ENCODE data around the gene CEP128. TPM values are rescaled to one million over a fixed set of nuclear protein-coding genes. Genes with fewer than 3 reads are reported as not detected.

Gene CEP128
- total RNA-seq, 1 experiment from 2014 or later, result 16.4 TPM

- POLR2A ChIA-PET, result no interaction called here
- no peaks in the 10 kb centered on the region for H3K27me3 ChIP-seq (ENCODE audit: insufficient read depth, low read length)
- no peaks in the 10 kb centered on the region; the same call in 1 of the 2 replicates for H3K9me2 ChIP-seq (ENCODE audit: insufficient read depth)
- H3K9me3 ChIP-seq (ENCODE audit: control insufficient read depth in 1 of 2, insufficient read depth in 1 of 2, low read depth in 1 of 2, low read length in 2 of 2), result no peaks in the 10 kb centered on the region
- ATAC-seq (no peak), DNase-seq (ENCODE audit: low read depth, low spot score) (no peak)
- TF ChIP-seq FOSL1 (IDR thresholded peaks at IDR 0.05; ENCODE audit: low read depth), result no peak
- no peak for TF ChIP-seq POLR2A (IDR thresholded peaks at IDR 0.05; ENCODE audit: borderline replicate concordance, extremely low read depth, insufficient read depth, insufficient read length)
- no peak for TF ChIP-seq ATF3 (IDR thresholded peaks at IDR 0.05)
- TF ChIP-seq CBX3 (IDR thresholded peaks at IDR 0.05; ENCODE audit: low read depth), result no peak
- TF ChIP-seq TCF7L2 (IDR thresholded peaks at IDR 0.05; ENCODE audit: borderline replicate concordance, extremely low read depth, insufficient read depth, insufficient read length), result no peak
- no peak for TF ChIP-seq CEBPB (IDR thresholded peaks at IDR 0.05; ENCODE audit: low read depth)
- TF ChIP-seq EGR1 (IDR thresholded peaks at IDR 0.05; ENCODE audit: low read depth), result no peak
- no peak for TF ChIP-seq JUND (IDR thresholded peaks at IDR 0.05)
- TF ChIP-seq CTCF (IDR thresholded peaks at IDR 0.05 in 2 of 3, conservative IDR thresholded peaks at IDR 0.05 in 1 of 3; ENCODE audit: borderline replicate concordance in 1 of 3, insufficient read depth in 1 of 3, low read depth in 2 of 3, low read length in 2 of 3), result no peak
- TF ChIP-seq ELF1 (IDR thresholded peaks at IDR 0.05; ENCODE audit: borderline replicate concordance, low read depth), result no peak
- TF ChIP-seq YY1 (IDR thresholded peaks at IDR 0.05; ENCODE audit: extremely low read depth, insufficient replicate concordance, low read depth, low read length), result no peak
- no peak for TF ChIP-seq POLR2AphosphoS5 (IDR thresholded peaks at IDR 0.05; ENCODE audit: low read depth, low read length)
- TF ChIP-seq ZFX (IDR thresholded peaks at IDR 0.05), result no peak
- no peak for TF ChIP-seq EZH2 (IDR thresholded peaks at IDR 0.05)
- no peak for TF ChIP-seq ZNF274 (IDR thresholded peaks at IDR 0.05; ENCODE audit: low read depth, low read length)
- no peak for TF ChIP-seq ZBTB33 (IDR thresholded peaks at IDR 0.05; ENCODE audit: extremely low read depth, insufficient replicate concordance, low read length)
- no peak overlapping the region for H3K4me2 ChIP-seq (ENCODE audit: low read length)
- H3K4me3 ChIP-seq (replicated peaks in 1 of 2; ENCODE audit: low read depth in 1 of 2, low read length in 2 of 2), result no peak overlapping the region
- no peaks in the 10 kb centered on the region for H4K20me1 ChIP-seq (ENCODE audit: insufficient read depth)
- intact Hi-C loops (cut with micrococcal nuclease), result no loop called here
- CTCF ChIA-PET, result no interaction called here
- RAD21 ChIA-PET (ENCODE audit: low non-redundant PET in 1 of 2, low total read pairs in 2 of 2, uncharacterized antibody in 2 of 2, unreplicated experiment in 2 of 2), result no interaction called here
- no peaks in the 10 kb centered on the region for H3K36me3 ChIP-seq (ENCODE audit: control insufficient read depth in 1 of 2, insufficient read depth in 2 of 2, low read length in 2 of 2)
- no peaks in the 10 kb centered on the region for H3K79me2 ChIP-seq (ENCODE audit: insufficient read depth, low read length)
- H3K4me1 ChIP-seq (ENCODE audit: control insufficient read depth in 1 of 2, insufficient read depth in 2 of 2, low read length in 2 of 2), result no peaks in the 10 kb centered on the region
- H3K9ac ChIP-seq (ENCODE audit: low read length), result no peak overlapping the region
- BruUV-seq (replicated peaks), result no TSS peak
- H2AFZ ChIP-seq (ENCODE audit: low read depth, low read length, poor library complexity, severe bottlenecking), result no peak overlapping the region
- H3K27ac ChIP-seq (ENCODE audit: low read depth, low read length), result no peak overlapping the region
Measured at GRCh38 chr14:80699861-80700260, 241.7 kb downstream of the CEP128 start.

Measured in HCT116 (cell line).